NOMO-1 treated with DMSO at 0.1 percent for 48 hours (cell line): ENCODE data around the gene EIF1AD.
"Not testable (repeated sequence)": the region's sequence is repeated elsewhere in the genome, so short reads cannot be mapped to it uniquely, and the experiment has no call there.

Experiments
- DNase-seq: peaks from one replicate; lab custom pipeline; 2025; ENCODE audit not compliant: unreplicated experiment; lab: John Stamatoyannopoulos, UW

The EIF1AD gene

DNA sequence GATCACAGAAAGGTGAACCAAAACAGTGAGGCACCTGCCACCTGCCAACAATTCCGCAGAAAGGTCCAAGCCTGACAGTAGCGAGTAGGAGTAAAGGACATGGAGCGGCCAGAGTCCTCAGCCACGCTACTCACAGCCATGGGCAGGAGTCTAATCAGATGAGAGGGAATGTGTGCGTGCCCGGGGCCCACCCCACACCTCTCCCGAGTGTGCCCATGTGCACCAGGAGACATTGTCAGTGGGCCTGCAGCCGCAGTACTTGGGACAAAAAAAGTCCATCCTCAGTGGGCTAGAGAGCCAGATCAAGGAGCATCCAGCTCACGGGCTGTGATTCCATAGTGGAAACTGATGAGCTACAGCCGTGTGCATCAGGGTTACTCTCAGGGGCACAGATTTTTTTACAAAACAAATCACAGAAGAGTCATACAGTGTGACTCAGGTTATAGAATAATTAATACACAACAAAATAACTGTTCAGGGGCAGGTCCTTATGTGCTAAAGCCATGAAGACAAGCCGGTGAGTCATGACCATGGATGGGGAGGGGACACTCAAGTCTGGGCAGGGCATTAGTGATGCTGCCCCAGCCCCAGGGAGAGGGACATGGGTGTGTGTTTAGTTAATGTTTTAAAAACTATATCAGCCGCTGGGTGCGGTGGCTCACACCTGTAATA lies 28.4 kb downstream of the EIF1AD start:
- DNase-seq: no peak

DNA sequence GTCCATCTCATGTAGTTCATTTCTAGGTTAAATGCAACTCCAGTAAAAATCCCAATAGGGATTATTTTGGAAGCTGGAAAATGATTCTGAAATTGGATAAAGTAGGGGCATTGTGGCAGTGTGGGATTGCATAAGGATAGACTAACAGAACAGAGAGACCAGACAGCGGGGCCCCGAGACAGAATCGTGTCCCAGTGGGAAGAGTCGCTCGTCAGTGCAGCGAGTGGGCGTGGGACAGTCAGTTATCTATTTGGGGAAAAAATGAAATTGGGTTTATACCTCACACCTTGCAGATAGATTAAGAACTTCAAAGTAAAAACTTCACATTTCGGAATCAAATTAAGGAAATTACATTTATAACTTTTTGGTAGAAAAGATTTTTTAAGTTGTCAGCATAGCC lies 29.8 kb downstream of the EIF1AD start:
- no peak for DNase-seq

- peak; percentile 24 for DNase-seq
Observed at GRCh38 chr11:65968600-65969482, 33.1 kb downstream of the EIF1AD start.

GRCh38 chr11:65967329-65967934 lies 34.5 kb downstream of the EIF1AD start:
- DNase-seq: no peak

DNA sequence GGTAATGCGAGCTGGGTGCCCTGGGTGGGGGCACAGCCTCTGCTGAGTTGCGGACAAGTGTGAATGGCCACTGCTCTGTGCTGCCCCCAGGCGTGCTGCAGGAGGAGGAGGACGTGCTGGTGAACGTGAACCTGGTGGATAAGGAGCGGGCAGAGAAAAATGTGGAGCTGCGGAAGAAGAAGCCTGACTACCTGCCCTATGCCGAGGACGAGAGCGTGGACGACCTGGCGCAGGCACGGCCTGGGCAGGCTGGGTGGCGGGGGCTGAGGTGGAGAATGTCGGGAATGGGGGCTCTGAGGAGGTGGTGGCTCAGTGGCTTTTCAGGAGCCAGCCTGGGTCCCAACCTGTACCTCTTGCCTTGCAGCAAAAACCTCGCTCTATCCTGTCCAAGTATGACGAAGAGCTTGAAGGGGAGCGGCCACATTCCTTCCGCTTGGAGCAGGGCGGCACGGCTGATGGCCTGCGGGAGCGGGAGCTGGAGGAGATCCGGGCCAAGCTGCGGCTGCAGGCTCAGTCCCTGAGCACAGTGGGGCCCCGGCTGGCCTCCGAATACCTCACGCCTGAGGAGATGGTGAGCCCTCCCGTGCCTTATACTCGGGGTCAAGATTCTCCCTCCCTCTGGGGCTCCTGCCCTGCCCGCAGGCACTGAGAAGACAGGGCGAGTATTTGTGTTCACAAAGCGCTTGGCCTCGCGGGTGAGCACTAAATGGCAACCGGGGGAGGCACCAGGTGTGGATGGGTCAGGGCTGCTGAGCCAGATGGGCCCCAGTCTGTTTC lies 35.8 kb downstream of the EIF1AD start:
- no peak for DNase-seq

GRCh38 chr11:65964906-65965305 lies 37.1 kb downstream of the EIF1AD start:
- DNase-seq: no peak

GRCh38 chr11:65962141-65962564 lies 39.8 kb downstream of the EIF1AD start:
- DNase-seq: no peak

DNA sequence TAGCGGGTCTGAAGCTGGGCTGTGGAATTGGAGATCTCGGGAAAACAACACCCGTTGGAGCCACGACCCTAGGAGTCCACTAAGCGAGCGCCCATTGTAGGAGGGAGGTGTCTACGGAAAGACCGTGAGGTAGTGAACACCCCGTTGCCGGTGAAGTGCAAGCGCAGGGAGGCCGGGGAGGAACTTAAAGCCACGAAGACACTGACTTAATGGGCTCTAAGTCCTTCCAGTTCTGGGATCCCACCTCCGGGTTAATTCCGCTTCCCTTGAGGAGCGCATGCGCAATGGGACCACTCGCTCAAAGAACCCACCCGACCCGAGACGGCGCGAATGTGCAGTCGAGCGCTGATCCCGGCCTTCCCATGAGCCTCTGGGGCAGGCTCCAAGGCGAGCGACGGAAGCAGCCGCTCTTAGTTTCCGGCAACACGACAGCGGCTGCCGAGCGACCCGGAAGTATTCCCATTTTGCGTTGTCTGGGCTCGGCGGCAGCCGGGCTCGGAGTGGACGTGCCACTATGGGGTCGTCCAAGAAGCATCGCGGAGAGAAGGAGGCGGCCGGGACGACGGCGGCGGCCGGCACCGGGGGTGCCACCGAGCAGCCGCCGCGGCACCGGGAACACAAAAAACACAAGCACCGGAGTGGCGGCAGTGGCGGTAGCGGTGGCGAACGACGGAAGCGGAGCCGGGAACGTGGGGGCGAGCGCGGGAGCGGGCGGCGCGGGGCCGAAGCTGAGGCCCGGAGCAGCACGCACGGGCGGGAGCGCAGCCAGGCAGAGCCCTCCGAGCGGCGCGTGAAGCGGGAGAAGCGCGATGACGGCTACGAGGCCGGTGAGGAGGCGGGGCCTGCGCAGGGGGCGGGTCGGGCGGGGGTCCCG lies 40.5 kb downstream of the EIF1AD start, which contains the start of gene SART1:
SART1 (plus strand) TSS at position 468 of the 874 bp plus-strand sequence; CDS start at position 515, 47 bp downstream.
- peak; percentile 97 for DNase-seq

DNA sequence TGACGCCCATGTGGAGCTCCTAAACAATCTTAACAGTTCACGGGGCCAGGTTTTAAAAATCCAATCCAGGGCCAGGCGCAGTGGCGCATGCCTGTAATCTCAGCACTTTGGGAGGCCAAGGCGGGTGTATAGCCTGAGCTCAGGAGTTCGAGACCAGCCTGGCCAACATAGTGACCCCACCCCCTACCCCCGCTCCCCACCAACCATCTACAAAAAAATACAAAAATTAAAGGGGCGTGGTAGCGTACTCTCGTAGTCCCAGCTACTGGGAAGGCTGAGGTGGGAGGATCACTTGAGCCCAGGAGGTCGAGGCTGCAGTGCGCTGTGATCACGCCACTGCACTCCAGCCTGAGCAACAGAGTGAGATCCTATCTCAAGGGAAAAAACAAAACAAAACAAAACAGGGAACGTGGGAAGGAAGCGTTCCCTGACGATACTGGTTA lies 41.1 kb downstream of the EIF1AD start:
- no peak for DNase-seq

GRCh38 chr11:65958774-65959420 lies 43.1 kb downstream of the EIF1AD start:
- no peak for DNase-seq

GRCh38 chr11:65958291-65958690 lies 43.7 kb downstream of the EIF1AD start:
- DNase-seq: no peak

- DNase-seq: no peak
Observed at GRCh38 chr11:65954771-65955170, 47.2 kb downstream of the EIF1AD start.

GRCh38 chr11:65953471-65953870 lies 48.5 kb downstream of the EIF1AD start:
- no peak for DNase-seq

DNA sequence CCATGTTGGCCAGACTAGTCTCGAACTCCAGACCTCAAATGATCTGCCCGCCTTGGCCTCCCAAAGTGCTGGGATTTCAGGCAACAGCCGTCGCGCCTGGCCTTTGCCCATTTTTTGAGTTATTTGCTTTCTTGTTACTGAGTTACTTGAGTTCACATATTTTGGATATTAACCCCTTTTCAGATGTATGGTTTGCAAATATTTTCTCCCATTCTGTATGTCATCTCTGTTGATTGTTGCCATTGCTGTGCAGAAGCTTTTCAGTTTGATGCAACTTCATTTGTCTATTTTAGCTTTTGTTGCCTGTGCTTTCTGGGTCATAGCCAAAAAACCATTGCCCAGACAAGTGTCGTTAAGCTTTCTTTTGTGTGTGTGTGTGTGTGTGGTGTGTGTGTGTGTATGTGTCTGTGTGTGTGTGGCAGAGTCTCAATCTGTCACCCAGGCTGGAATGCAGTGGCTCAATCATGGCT lies 49.9 kb downstream of the EIF1AD start:
- DNase-seq: no peak

DNA sequence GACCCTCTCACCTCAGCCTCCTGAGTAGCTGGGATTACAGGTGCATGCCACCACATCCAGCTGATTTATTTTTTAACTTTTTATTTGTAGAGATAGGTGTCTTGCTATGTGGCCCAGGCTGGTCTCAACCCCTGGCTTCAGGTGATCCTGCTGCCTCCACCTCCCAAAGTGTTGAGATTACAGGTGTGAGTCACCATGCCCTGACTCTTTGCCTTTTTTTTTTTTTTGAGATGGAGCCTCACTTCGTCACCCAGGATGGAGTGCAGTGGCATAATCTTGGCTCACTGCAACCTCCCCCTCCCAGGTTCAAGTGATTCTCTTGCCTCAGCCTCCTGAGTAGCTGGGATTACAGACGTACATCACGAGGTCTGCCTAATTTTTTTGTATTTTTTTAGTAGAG lies 50.3 kb downstream of the EIF1AD start:
- not testable (repeated sequence) for DNase-seq

GRCh38 chr11:65950711-65951110 lies 51.2 kb downstream of the EIF1AD start:
- not testable (repeated sequence) for DNase-seq

GRCh38 chr11:65947603-65948125 lies 54.3 kb downstream of the EIF1AD start:
- DNase-seq: no peak

DNA sequence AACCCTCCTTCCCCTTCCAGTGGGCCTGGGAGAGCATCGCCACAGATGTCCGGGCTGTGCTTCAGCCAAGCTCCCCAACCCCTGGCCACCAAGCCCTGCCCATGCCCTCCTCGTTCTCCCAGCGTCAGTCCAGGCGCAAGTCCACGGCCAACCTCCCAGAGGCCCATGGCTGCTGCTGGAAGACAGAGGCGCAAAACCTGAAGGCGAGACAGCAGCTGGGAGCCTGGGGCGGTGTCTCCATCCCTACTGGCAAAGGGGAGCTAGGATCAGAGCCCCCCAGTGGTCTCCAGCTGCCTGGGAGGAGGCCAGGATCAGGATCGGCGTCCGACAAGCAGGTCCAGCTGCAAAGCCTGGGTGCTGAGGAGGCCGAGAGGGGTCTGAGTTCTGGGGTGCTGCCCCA lies 54.8 kb downstream of the EIF1AD start:
- DNase-seq: no peak

DNA sequence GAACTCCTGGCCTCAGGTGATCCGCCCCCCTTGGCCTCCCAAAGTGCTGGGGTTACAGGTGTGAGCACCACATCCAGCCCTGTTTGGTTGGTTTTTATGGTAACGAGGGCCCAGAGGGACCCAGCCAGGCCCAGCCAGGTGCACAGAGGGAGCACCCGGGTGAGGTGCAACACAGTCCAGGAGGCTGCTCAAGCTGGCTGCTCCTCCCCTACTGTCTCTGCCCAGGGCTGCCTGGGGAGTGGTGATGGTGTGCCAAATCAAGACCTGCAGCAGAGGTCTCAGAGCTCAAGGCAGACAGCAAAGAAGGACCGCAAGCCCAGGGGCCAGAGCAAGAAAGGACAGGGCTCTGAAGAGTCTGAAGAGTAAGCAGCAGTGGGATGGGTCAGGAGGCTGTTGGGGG lies 55.3 kb downstream of the EIF1AD start:
- no peak for DNase-seq
